Endothelial cell of umbilical vein (primary cell): ENCODE data around the gene ETS1. TPM values are rescaled to one million over a fixed set of nuclear protein-coding genes. Genes with fewer than 3 reads are reported as not detected.

Experiments
- BruUV-seq: library from RNA; stranded (reverse); fragments of 400-500 nt; replicated peaks from 2 replicates; lab custom pipeline; 2021; lab: Mats Ljungman, UMichigan
- CTCF ChIA-PET: fragments of 300-600, 350-600 bp; sonication (Branson Sonifier 250); formaldehyde crosslinking; loops from one replicate; lab custom pipeline; 2021; ENCODE audit warnings: antibody characterized with exemption, inconsistent platforms; lab: Charles Lee
- POLR2A ChIA-PET: fragments of 300-600, 350-600 bp; sonication (Branson Sonifier 250); formaldehyde crosslinking; loops from one replicate; lab custom pipeline; 2021; ENCODE audit warnings: antibody characterized with exemption, inconsistent platforms; lab: Charles Lee
- DNase-seq: peaks from one replicate; pipeline ENCODE4 v3.0.0-alpha.2; 2011; ENCODE audit warnings: low read depth, low spot score
- FAIRE-seq: peaks from 2 replicates; lab custom pipeline; 2011; peaks lifted over from hg19 to GRCh38; lab: Jason Lieb, UNC
- H2AFZ ChIP-seq: 2 replicates; pipeline ENCODE4 v1.6.0; 2012; ENCODE audit warnings: low read depth, low read length, control low read depth, inconsistent platforms
- H3K27ac ChIP-seq: 2 replicates; pipeline ENCODE4 v1.5.1; 2011; ENCODE audit warnings: low read depth, mild to moderate bottlenecking, control low read depth, low read length, moderate library complexity; ENCODE audit not compliant: insufficient read depth
- H3K27me3 ChIP-seq, 2 experiments: 2 replicates each; pipeline versions ENCODE4 v1.6.0 to v1.6.1; 2011; ENCODE audit warnings: low read length in 2 of 2, mixed read lengths in 1 of 2; ENCODE audit not compliant: control insufficient read depth in 2 of 2, insufficient read depth in 2 of 2
- H3K36me3 ChIP-seq, 2 experiments: 2 replicates in 1 of 2; 3 replicates in 1 of 2; pipeline ENCODE4 v1.5.1; 2011; ENCODE audit warnings: low read length in 2 of 2, mild to moderate bottlenecking in 1 of 2, moderate library complexity in 1 of 2; ENCODE audit not compliant: control insufficient read depth in 2 of 2, insufficient read depth in 2 of 2; ENCODE audit errors: extremely low read depth in 1 of 2
- H3K4me1 ChIP-seq: 3 replicates; pipeline ENCODE4 v1.5.1; 2011; ENCODE audit warnings: mild to moderate bottlenecking, low read length; ENCODE audit not compliant: control insufficient read depth, insufficient read depth; ENCODE audit errors: extremely low read depth
- H3K4me2 ChIP-seq: 2 replicates; pipeline ENCODE4 v1.6.1; 2011; ENCODE audit warnings: low read length, control low read depth, mixed read lengths; ENCODE audit not compliant: insufficient read depth
- H3K4me3 ChIP-seq, 3 experiments: fragments of 200-600 bp in 1 of 3; sonication (generic), shearing (Covaris generic) in 1 of 3; replicated peaks in 1 of 3; 2 replicates each; pipeline ENCODE4 v1.5.1; 2011 to 2016; ENCODE audit warnings: control low read depth in 3 of 3, low read length in 3 of 3, mild to moderate bottlenecking in 2 of 3, inconsistent platforms in 1 of 3, low read depth in 1 of 3, moderate library complexity in 1 of 3; ENCODE audit not compliant: insufficient read depth in 1 of 3
- H3K79me2 ChIP-seq: 2 replicates; pipeline ENCODE4 v1.6.0; 2012; ENCODE audit warnings: low read length, inconsistent platforms; ENCODE audit not compliant: control insufficient read depth, insufficient read depth
- H3K9ac ChIP-seq: replicated peaks from 2 replicates; pipeline ENCODE3; 2011; ENCODE audit warnings: low read length, control low read depth; ENCODE audit not compliant: insufficient read depth; ENCODE audit errors: extremely low read depth
- H3K9me1 ChIP-seq: replicated peaks from 3 replicates; pipeline ENCODE4 v1.6.0; 2011; ENCODE audit warnings: mild to moderate bottlenecking, low read length; ENCODE audit not compliant: control insufficient read depth, insufficient read depth; ENCODE audit errors: extremely low read depth
- H3K9me3 ChIP-seq: replicated peaks from 2 replicates; pipeline ENCODE4 v1.5.1; 2012; ENCODE audit warnings: low read length, inconsistent platforms; ENCODE audit not compliant: control insufficient read depth, insufficient read depth
- H4K20me1 ChIP-seq: replicated peaks from 2 replicates; pipeline ENCODE3; 2011; ENCODE audit warnings: mild to moderate bottlenecking, low read length; ENCODE audit not compliant: control insufficient read depth, insufficient read depth; ENCODE audit errors: extremely low read depth
- CTCF ChIP-seq, 2 donors: IDR thresholded peaks; 1 replicate in 1 of 2; 2 replicates in 1 of 2; pipeline ENCODE4 v1.5.1; 2011; ENCODE audit warnings: low read length in 2 of 2, mild to moderate bottlenecking in 2 of 2, moderate library complexity in 2 of 2, control low read depth in 1 of 2, inconsistent platforms in 1 of 2, low read depth in 1 of 2; ENCODE audit not compliant: insufficient read depth in 1 of 2; ENCODE audit errors: extremely low read depth in 1 of 2
- EZH2 ChIP-seq: IDR thresholded peaks from 2 replicates; pipeline ENCODE4 v1.6.1; 2012; ENCODE audit warnings: borderline replicate concordance, low read depth, mild to moderate bottlenecking, moderate library complexity, low read length, inconsistent platforms; ENCODE audit not compliant: severe bottlenecking
- FOS ChIP-seq: IDR thresholded peaks from 2 replicates; pipeline ENCODE4 v1.6.1; 2011; ENCODE audit warnings: mild to moderate bottlenecking, low read length, moderate library complexity, borderline replicate concordance; ENCODE audit not compliant: insufficient read depth
- GATA2 ChIP-seq: IDR thresholded peaks from 2 replicates; pipeline ENCODE4 v1.7.0; 2011; ENCODE audit warnings: low read depth, mild to moderate bottlenecking, moderate library complexity, mixed read lengths, low read length; ENCODE audit not compliant: insufficient read length, insufficient read depth
- JUN ChIP-seq: IDR thresholded peaks from 2 replicates; pipeline ENCODE4 v1.6.1; 2011; ENCODE audit warnings: borderline replicate concordance, low read depth; ENCODE audit not compliant: insufficient read length, insufficient read depth
- MAX ChIP-seq: IDR thresholded peaks from 2 replicates; pipeline ENCODE4 v1.6.1; 2011; ENCODE audit not compliant: insufficient read depth, insufficient read length
- MYC ChIP-seq: IDR thresholded peaks from one replicate; pipeline ENCODE4 v1.6.1; 2011; ENCODE audit warnings: mild to moderate bottlenecking, low read depth, low read length
- POLR2A ChIP-seq: IDR thresholded peaks from 2 replicates; pipeline ENCODE4 v1.6.1; 2012; ENCODE audit warnings: low read depth, mild to moderate bottlenecking, control low read depth, low read length
- POLR2AphosphoS5 ChIP-seq: IDR thresholded peaks from 2 replicates; pipeline ENCODE4 v1.6.1; 2012; ENCODE audit warnings: low read depth, mild to moderate bottlenecking, control low read depth, low read length, moderate library complexity; ENCODE audit not compliant: insufficient read depth
- dilution Hi-C: fragments of 300-500 bp; cut with MboI; formaldehyde crosslinking; loops from one replicate; pipeline ENCODE4 v1.15.0; 2019; ENCODE audit warnings: low sequenced_read_pairs; ENCODE audit not compliant: extremely low pct_ligation_motif_present
- intact Hi-C: fragments of 100-400 bp; cut with micrococcal nuclease; formaldehyde crosslinking; loops from one replicate; pipeline ENCODE4 v1.10.0; 2022
- polyA plus RNA-seq, 4 experiments: library from polyadenylated mRNA; depleted of rRNA in 3 of 4; stranded (reverse) in 3 of 4; unstranded in 1 of 4; fragments of >200 nt; gene quantifications; 2 replicates each; pipeline versions ENCODE4 v1.2.1 to v1.2.3, GENCODE V29; 2011 to 2012; ENCODE audit warnings: missing spikeins in 1 of 4
- total RNA-seq: library from RNA; stranded (reverse); gene quantifications from 2 replicates; pipeline ENCODE4 v1.2.3, GENCODE V29; 2021

ETS1 gene
- total and polyA plus RNA-seq, 2 donors (not counting 3 experiments of a cell fraction or from before 2014, with no cell fraction given), result 34.2 to 115 TPM

- CTCF ChIA-PET, result interaction anchor here (3.3 kb wide), 1 partner anchor 10 kb away, joined by 8 read pairs; no protein-coding TSS in a partner anchor
- FAIRE-seq, result no peak
Observed at GRCh38 chr11:128424271-128424711, 163.1 kb downstream of the ETS1 start.

More at GRCh38 chr11:128424271-128424711, 163.1 kb downstream of the ETS1 start:
- intact Hi-C loops (no loop called here), dilution Hi-C loops (no loop called here)
- H3K9ac ChIP-seq, result no peak overlapping the region
- no peak overlapping the region for H2AFZ ChIP-seq
- H3K4me2 ChIP-seq, result no peak overlapping the region
- H3K27ac ChIP-seq, result no peak overlapping the region
- POLR2A ChIA-PET, result no interaction called here
- DNase-seq, result no peak
- no TSS peak for BruUV-seq
- no peaks in the 10 kb centered on the region for H4K20me1 ChIP-seq
- H3K4me3 ChIP-seq, result no peak overlapping the region
- TF ChIP-seq POLR2AphosphoS5, result no peak
- TF ChIP-seq GATA2, result no peak
- TF ChIP-seq POLR2A, result no peak
- no peak for TF ChIP-seq EZH2
- TF ChIP-seq FOS, result no peak
- no peak for TF ChIP-seq JUN
- TF ChIP-seq CTCF (IDR thresholded peaks at IDR 0.05; ENCODE audit: extremely low read depth in 1 of 2, insufficient read depth in 1 of 2, low read depth in 1 of 2, low read length in 2 of 2), result no peak
- TF ChIP-seq MAX, result no peak
- no peak for TF ChIP-seq MYC
- H3K4me1 ChIP-seq, result no peaks in the 10 kb centered on the region
- H3K79me2 ChIP-seq, result no peaks in the 10 kb centered on the region
- no peaks in the 10 kb centered on the region for H3K9me1 ChIP-seq
- peaks cover 0 to 3% of the 10 kb centered on the region in 2 experiments for H3K27me3 ChIP-seq
- no peaks in the 10 kb centered on the region for H3K9me3 ChIP-seq
- no peaks in the 10 kb centered on the region for H3K36me3 ChIP-seq
